CD4-positive, alpha-beta T cell (primary cell): ENCODE results near the gene DGCR6L. TPM values are rescaled to one million over a fixed set of nuclear protein-coding genes. Genes with fewer than 3 reads are reported as not detected.
"Not testable (repeated sequence)": the region's sequence is repeated elsewhere in the genome, so short reads cannot be mapped to it uniquely, and the experiment has no call there.

Experiments
- ATAC-seq: fragments of 200-7000 bp; cut with Tn5 transposase; one replicate; pipeline ENCODE4 v1.10.0; 2022; ENCODE audit warnings: mild to moderate bottlenecking; ENCODE audit not compliant: poor library complexity
- CTCF ChIA-PET: fragments of 350-600 bp; sonication (Branson Sonifier 250); formaldehyde crosslinking; loops from one replicate; lab custom pipeline; 2021; ENCODE audit warnings: antibody characterized with exemption, inconsistent platforms; lab: Charles Lee
- POLR2A ChIA-PET: fragments of 350-600 bp; sonication (Branson Sonifier 250); formaldehyde crosslinking; loops from one replicate; lab custom pipeline; 2021; ENCODE audit warnings: antibody characterized with exemption, inconsistent platforms; lab: Charles Lee
- DNase-seq, 14 experiments: peaks; one replicate each; pipeline ENCODE4 v3.0.0-alpha.2; 2013 to 2020; ENCODE audit warnings: mixed read lengths in 2 of 14
- H3K27ac ChIP-seq, 2 donors: one replicate each; pipeline versions ENCODE4 v1.5.1 to v1.7.0; 2013; ENCODE audit warnings: low read length in 2 of 2, low read depth in 1 of 2, mild to moderate bottlenecking in 1 of 2
- H3K27me3 ChIP-seq, 2 experiments: 1 replicate in 1 of 2; 2 replicates in 1 of 2; pipeline versions ENCODE4 v1.6.1 to v1.7.0; 2013; ENCODE audit warnings: low read length in 2 of 2, control low read depth in 1 of 2, mild to moderate bottlenecking in 1 of 2, moderate library complexity in 1 of 2; ENCODE audit not compliant: insufficient read depth in 2 of 2, control insufficient read depth in 1 of 2
- H3K36me3 ChIP-seq: one replicate; pipeline ENCODE4 v1.6.1; 2013; ENCODE audit warnings: low read length, control low read depth; ENCODE audit not compliant: insufficient read depth
- H3K4me1 ChIP-seq: one replicate; pipeline ENCODE4 v1.6.1; 2013; ENCODE audit warnings: low read length, control low read depth; ENCODE audit not compliant: insufficient read depth
- H3K4me3 ChIP-seq: one replicate; pipeline ENCODE4 v1.5.1; 2013; ENCODE audit warnings: mild to moderate bottlenecking, low read length, moderate library complexity
- H3K9me3 ChIP-seq, 2 experiments: 1 replicate in 1 of 2; 2 replicates in 1 of 2; pipeline versions ENCODE4 v1.6.1 to v1.7.0; 2013; ENCODE audit warnings: low read length in 2 of 2, mild to moderate bottlenecking in 2 of 2, control low read depth in 1 of 2, moderate library complexity in 1 of 2; ENCODE audit not compliant: control insufficient read depth in 1 of 2, insufficient read depth in 1 of 2
- H3K27ac Mint-ChIP-seq: one replicate; pipeline ENCODE4 v1.8.0; 2020; ENCODE audit warnings: mixed read lengths
- H3K27me3 Mint-ChIP-seq: one replicate; pipeline ENCODE4 v1.8.0; 2021; ENCODE audit warnings: mixed read lengths
- H3K36me3 Mint-ChIP-seq: one replicate; pipeline ENCODE4 v1.8.0; 2021; ENCODE audit warnings: low read depth, mixed read lengths
- H3K4me1 Mint-ChIP-seq: one replicate; pipeline ENCODE4 v1.8.0; 2021; ENCODE audit warnings: low read depth, mixed read lengths
- H3K4me3 Mint-ChIP-seq: one replicate; pipeline ENCODE4 v1.8.0; 2020; ENCODE audit warnings: mild to moderate bottlenecking, mixed read lengths
- H3K9me3 Mint-ChIP-seq: one replicate; pipeline ENCODE4 v1.8.0; 2020; ENCODE audit warnings: mixed read lengths
- CTCF ChIP-seq: fragments of 200-600 bp; IDR thresholded peaks from one replicate; pipeline ENCODE4 v1.8.0; 2022; ENCODE audit warnings: antibody characterized with exemption, mild to moderate bottlenecking
- intact Hi-C, 2 experiments: fragments of 100-400 bp; cut with DNase I in 1 of 2; cut with micrococcal nuclease in 1 of 2; formaldehyde crosslinking; loops; one replicate each; pipeline versions ENCODE4 v1.15.1 to v1.9.0; 2023 to 2025; cut with DNase I, micrococcal nuclease
- total RNA-seq, 174 experiments: library from RNA in 2 of 174; stranded (reverse) in 2 of 174; gene quantifications; one replicate each; pipeline ENCODE4 v1.2.3 and lab custom pipeline; 2021 to 2026

DGCR6L gene
- total RNA-seq, 2 experiments from 2014 or later, result 29.1 to 31.2 TPM

- Histone ChIP-seq H3K36me3 (peaks cover 15% of the 10 kb centered on the region), H3K27ac (peak overlapping the region; percentile 24 to 67), H3K27me3 (no peaks in the 10 kb centered on the region), H3K9me3 (no peaks in the 10 kb centered on the region), H3K4me1 (peaks cover 67% of the 10 kb centered on the region), H3K4me3 (peak overlapping the region; percentile 70)
- ATAC-seq (no peak), DNase-seq (peak in 2 of 14 experiments; percentile 11 to 33)
- Mint-ChIP-seq H3K9me3 (no peaks in the 10 kb centered on the region), H3K4me1 (peaks cover 59% of the 10 kb centered on the region), H3K27me3 (no peaks in the 10 kb centered on the region), H3K4me3 (peak overlapping the region; percentile 89), H3K27ac (peak overlapping the region; percentile 87), H3K36me3 (peaks cover 12% of the 10 kb centered on the region)
- POLR2A ChIA-PET, result interaction anchor here (1.0 to 1.7 kb wide), 7 partner anchors 9 to 250 kb away, joined by 3 to 12 read pairs (median 4); partner anchors contain the start of gene ZNF74
- no peak for TF ChIP-seq CTCF
- intact Hi-C loops, result loop anchor here in 1 of 2 experiments (2.0 kb wide), 1 partner anchor 20 kb away; no protein-coding TSS in a partner anchor
- CTCF ChIA-PET, result interaction anchor here (0.7 kb wide), 1 partner anchor 99 kb away, joined by 3 read pairs; no protein-coding TSS in a partner anchor
Measured at GRCh38 chr22:20319041-20319744, 667 bp downstream of the DGCR6L start.

- H3K27me3 Mint-ChIP-seq, H3K27me3 ChIP-seq, H3K27ac ChIP-seq, H3K9me3 Mint-ChIP-seq, POLR2A ChIA-PET, ATAC-seq, H3K4me3 ChIP-seq, H3K9me3 ChIP-seq: not testable (repeated sequence)
- Mint-ChIP-seq H3K4me1 (peaks cover 49% of the 10 kb centered on the region), H3K4me3 (peak overlapping the region; percentile 89), H3K27ac (peak overlapping the region; percentile 75), H3K36me3 (peaks cover 12% of the 10 kb centered on the region)
- intact Hi-C loops, result loop anchor here in 1 of 2 experiments (2.0 kb wide), 1 partner anchor 19 kb away; no protein-coding TSS in a partner anchor
- Histone ChIP-seq H3K36me3 (peaks cover 15% of the 10 kb centered on the region), H3K4me1 (peaks cover 57% of the 10 kb centered on the region)
- DNase-seq, result peak in 1 of 14 experiments; percentile 6
- CTCF ChIA-PET, result interaction anchor here (0.6 kb wide), 2 partner anchors 12 to 74 kb away, joined by 3 to 4 read pairs; no protein-coding TSS in a partner anchor
Measured at GRCh38 chr22:20318043-20318688, 1.7 kb downstream of the DGCR6L start.

GRCh38 chr22:20317402-20318042 is 2.3 kb downstream of the DGCR6L start:
- peak; percentile 25 for ATAC-seq

More at GRCh38 chr22:20317402-20318042, 2.3 kb downstream of the DGCR6L start:
- H3K27ac ChIP-seq, H3K27me3 ChIP-seq, H3K9me3 Mint-ChIP-seq, H3K4me3 ChIP-seq, POLR2A ChIA-PET, H3K9me3 ChIP-seq, H3K27me3 Mint-ChIP-seq: not testable (repeated sequence)
- peaks cover 12% of the 10 kb centered on the region for H3K36me3 Mint-ChIP-seq
- H3K4me1 Mint-ChIP-seq, result peaks cover 43% of the 10 kb centered on the region
- TF ChIP-seq CTCF, result peak; percentile 52
- intact Hi-C loops, result loop anchor here in 1 of 2 experiments (2.0 kb wide), 1 partner anchor 19 kb away; no protein-coding TSS in a partner anchor
- peaks cover 51% of the 10 kb centered on the region for H3K4me1 ChIP-seq
- CTCF ChIA-PET, result interaction anchor here (0.6 kb wide), 2 partner anchors 11 to 73 kb away, joined by 3 to 4 read pairs; no protein-coding TSS in a partner anchor
- H3K4me3 Mint-ChIP-seq, result peak overlapping the region; percentile 89
- DNase-seq, result peak in 5 of 14 experiments; percentile 32 to 54 (median 44)
- peak overlapping the region; percentile 75 for H3K27ac Mint-ChIP-seq
- peaks cover 18% of the 10 kb centered on the region for H3K36me3 ChIP-seq
